MM.1S (cell line): ENCODE results near the gene DSCAML1.

Experiments
- CTCF ChIP-seq: fragments of 300-600 bp; sonication (generic); IDR thresholded peaks from 2 replicates; pipeline ENCODE4 v1.5.1; 2016; ENCODE audit warnings: antibody characterized with exemption, low read length, mixed read lengths
- EZH2 ChIP-seq: fragments of 300-600 bp; sonication (generic); optimal IDR thresholded peaks from 2 replicates; pipeline ENCODE3; 2017; ENCODE audit warnings: low read depth, mild to moderate bottlenecking, antibody characterized with exemption, low read length, mixed read lengths
- EZH2phosphoT487 ChIP-seq: fragments of 300-600 bp; sonication (generic); IDR thresholded peaks from 2 replicates; pipeline ENCODE4 v1.6.1; 2018; ENCODE audit warnings: antibody characterized with exemption, low read length

- TF ChIP-seq CTCF: no peak
- TF ChIP-seq EZH2: no peak
- no peak for TF ChIP-seq EZH2phosphoT487
Measured at GRCh38 chr11:117829369-117829725, 32.3 kb upstream of the DSCAML1 start.
